Activated CD4-positive, alpha-beta T cell treated with anti-CD3 and anti-CD28 coated beads for 24 hours (primary cell): Measurements from ENCODE around the gene SLC12A9.
"Not testable (repeated sequence)": the region's sequence is repeated elsewhere in the genome, so short reads cannot be mapped to it uniquely, and the experiment has no call there.

Experiments
- DNase-seq, 2 donors: peaks; one replicate each; pipeline ENCODE4 v3.0.0-alpha.2; 2020; ENCODE audit warnings: low read depth in 2 of 2

Gene SLC12A9

DNA sequence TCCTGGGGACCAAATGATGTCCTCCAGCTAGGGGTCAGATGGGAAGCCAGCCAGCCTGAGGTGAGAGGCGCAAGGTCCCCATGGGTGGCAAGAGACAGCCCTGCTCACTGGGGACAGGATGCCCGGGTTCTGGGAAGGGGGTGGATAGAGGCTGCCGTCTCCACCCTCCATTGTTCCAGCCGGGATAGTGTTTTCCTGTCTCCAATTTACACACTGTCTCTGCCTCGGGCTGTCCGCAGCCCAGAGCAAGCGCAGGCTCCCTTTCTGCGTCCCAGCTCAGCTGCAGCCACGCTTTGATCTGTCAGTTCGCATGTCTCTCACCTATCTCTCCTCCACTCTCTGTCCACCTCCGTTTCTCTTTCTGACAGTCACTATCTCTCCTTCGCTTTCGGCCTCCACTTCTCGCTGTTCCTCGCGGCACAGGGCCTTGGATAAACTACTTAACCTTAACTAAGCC, 27.3 kb upstream of the SLC12A9 start:
- no peak for DNase-seq

DNA sequence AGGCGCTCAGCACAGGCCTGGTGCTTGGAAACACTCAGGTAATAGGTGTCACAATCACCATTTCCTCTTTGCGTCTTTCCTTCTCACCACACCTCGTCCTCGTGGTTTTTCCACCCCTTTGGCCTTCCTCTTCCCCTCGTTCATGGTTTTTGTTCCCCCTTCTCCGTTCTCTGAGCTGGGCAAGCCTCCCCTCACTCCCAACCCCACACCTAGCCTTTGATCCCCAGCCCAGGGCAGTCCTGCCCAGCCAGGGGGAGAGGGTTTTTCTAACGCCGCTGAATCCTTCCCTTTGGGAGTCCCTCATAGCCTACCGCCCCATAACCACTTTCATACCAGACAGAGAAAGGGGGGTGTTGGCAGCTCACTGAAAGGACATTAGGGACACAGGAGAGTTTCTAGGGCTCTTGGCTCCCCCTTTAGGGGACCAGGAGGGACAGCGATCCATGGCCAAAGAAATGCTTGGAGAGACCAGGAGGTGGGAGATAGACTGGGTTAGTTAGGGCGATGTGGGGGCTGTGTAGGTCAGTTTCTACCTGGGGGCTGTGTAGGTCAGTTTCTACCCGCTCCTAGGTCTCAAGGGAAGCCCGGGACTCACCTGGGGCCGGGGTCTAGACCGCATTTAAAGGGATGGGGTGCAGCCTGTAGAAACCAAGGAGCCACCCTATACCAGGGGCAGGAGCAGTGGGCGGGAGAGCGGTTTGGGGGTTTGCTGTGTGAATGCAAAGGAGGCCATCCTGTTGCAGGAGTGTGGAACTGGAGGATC, 26.6 kb upstream of the SLC12A9 start:
- DNase-seq = no peak

DNA sequence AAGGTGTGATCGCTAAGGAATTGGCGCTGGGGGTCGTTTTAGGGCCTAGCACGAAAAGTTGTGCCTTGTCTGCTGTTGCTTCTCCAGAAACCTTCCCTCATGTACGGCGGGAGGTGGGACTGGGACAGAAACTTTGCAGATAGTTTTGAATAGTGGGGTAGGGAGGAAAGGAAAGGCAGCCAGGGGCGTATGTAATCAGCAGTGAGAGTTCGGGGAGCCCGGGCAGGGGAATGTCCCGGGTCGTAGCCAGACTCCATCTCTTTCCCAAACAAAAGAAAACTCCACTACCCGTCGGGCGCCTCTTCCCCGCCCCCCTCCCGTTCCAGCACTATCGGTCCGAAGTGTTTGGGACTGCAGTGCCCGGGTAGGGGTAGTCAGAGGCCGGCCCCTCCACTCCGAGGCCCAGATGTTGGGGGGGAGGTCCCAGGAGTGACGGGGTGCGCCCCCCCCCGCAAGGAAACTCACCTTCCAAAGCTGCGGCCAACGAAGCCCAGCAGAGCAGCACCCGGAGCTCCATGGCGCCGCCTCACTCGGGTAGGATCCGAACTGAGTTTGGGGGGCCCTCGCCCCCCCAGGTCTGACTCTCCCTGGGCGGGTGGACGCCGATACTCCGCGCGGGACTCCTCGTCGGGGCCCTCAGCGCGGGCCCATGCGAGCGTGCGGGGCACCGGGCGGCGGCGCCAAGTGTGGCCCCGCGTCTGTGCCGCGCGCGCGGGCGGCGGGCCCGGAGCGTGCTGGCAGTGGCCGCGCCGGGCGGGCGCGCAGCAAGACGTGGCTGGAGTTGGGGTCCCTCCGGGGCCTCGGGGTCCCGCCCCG, 25.8 kb upstream of the SLC12A9 start:
- no peak for DNase-seq

GRCh38 chr7:100827330-100828226, 24.9 kb upstream of the SLC12A9 start, which contains the start of gene EPHB4:
Gene EPHB4 (minus strand): TSS chr7:100827523. CDS start chr7:100827030, 493 bp downstream.
- DNase-seq = no peak

GRCh38 chr7:100829150-100829716, 23.3 kb upstream of the SLC12A9 start:
- DNase-seq = no peak

- DNase-seq = no peak
Observed at GRCh38 chr7:100830396-100830795, 22.1 kb upstream of the SLC12A9 start.

GRCh38 chr7:100832281-100832633, 20.3 kb upstream of the SLC12A9 start:
- no peak for DNase-seq

- DNase-seq = no peak
Observed at GRCh38 chr7:100835903-100836811, 16.4 kb upstream of the SLC12A9 start.

DNA sequence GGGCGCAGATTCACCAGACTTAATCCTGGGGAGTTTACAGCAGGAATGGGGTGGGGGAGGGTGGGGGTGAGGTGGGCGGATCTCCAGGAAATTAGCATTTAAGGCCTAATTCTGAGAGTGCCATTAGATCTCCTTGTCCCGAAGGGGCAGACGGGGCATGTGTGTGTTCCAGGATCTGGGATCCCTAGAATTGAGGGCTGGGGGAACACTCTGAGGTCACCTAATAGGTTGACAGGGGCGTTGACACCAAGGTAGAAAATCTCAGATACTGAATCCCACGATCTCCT, 15.8 kb upstream of the SLC12A9 start:
- no peak for DNase-seq

GRCh38 chr7:100837099-100837836, 15.2 kb upstream of the SLC12A9 start:
- DNase-seq = peak; percentile 68 to 78

DNA sequence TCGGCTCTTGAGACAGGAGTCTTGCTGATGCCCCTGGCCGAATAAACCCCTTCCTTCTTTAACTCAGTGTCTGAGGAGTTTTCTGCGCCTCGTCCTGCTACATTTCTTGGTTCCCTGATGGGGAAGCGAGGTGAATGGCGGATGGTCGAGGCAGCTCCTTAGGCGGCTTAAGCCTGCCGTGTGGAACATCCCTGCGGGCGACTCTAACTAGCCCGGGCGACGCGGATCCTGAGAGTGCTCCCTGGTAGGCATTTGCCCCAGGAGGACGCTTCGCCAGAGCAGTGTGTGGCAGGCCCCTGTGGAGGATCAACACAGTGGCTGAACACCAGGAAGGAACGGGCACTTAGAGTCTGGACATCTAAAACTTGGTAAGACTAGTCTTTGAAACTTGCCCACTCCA, 13.2 kb upstream of the SLC12A9 start:
- DNase-seq = no peak

DNA sequence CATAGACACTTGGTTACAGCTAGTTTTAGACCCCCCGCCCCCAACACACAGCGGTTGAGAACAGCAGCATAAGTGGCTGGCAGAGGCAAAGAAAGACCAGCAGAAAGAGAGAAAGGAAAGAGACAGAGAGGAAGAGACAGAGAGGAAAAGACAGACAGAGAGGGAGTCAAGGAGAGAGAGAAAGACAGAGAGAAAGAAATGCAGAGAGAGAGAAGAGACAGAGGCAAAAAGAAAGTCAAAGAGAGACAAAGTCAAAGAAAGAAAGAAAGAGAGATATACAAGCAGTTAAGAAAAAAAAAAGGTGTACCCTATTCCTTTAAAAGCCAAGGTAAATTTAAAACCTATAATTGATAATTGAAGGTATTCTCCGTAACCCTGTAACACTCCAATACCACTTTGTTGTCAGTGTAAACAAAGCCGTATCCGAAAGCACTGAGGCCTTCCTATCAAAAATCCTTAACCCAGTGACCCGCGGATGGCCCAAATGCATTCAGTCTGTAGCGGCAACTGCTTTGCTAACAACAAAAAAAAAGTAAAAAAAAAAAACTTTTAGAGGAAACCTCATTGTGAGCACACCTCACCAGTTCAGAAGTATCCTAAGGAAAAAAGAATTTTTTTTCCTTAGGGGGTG, 11.9 kb upstream of the SLC12A9 start:
- no peak for DNase-seq

DNA sequence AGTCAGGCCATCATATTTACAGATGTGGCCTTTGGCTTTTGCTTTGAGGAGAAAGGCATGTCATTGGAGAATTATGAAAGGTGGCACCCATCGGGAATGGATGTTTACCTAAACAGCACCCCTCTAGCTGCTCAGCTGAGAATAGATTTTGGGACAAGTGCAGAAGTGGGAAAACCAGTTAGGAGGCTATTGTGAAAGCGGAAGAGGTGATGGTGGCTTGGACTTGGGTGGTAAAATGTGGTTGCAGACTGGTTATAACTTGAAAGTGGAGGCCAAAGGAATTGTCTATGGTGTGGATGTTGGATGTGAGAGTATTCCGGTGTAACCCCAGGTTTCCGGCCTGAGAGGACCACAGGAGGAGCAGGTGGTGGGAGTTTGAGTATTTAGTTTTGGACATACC, 5.2 kb upstream of the SLC12A9 start:
- no peak for DNase-seq

GRCh38 chr7:100854146-100854895, 1.8 kb downstream of the SLC12A9 start:
- no peak for DNase-seq

DNA sequence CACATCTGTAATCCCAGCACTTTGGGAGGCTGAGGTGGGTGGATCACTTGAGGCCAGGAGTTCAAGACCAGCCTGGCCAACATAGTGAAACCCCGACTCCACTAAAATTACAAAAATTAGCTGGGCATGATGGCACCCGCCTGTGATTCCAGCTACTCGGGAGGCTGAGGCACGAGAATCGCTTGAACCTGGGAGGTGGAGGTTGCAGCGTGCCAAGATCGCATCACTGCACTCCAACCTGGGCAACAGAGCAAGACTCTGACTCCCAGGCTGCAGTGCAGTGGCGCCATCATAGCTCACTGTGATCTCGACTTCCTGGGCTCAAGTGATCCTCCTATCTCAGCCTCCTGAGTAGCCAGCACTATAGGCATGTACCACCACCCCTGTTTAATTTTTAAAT, 2.4 kb downstream of the SLC12A9 start:
- DNase-seq = not testable (repeated sequence)

GRCh38 chr7:100855515-100855914, 3.0 kb downstream of the SLC12A9 start:
- no peak for DNase-seq

DNA sequence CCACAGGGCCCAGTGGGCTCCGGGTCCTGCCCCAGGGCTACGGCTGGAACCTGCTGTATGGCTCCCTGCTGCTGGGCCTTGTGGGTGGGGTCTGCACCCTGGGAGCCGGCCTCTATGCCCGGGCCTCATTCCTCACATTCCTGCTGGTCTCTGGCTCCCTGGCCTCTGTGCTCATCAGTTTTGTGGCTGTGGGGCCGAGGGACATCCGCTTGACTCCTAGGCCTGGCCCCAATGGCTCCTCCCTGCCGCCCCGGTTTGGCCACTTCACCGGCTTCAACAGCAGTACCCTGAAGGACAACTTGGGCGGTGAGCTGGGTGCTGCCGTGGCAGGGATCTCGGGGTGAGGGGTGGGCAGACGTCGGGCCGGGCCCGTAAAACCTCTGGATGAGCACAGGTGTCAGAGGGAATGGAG, 4.4 kb downstream of the SLC12A9 start:
- DNase-seq = no peak

DNA sequence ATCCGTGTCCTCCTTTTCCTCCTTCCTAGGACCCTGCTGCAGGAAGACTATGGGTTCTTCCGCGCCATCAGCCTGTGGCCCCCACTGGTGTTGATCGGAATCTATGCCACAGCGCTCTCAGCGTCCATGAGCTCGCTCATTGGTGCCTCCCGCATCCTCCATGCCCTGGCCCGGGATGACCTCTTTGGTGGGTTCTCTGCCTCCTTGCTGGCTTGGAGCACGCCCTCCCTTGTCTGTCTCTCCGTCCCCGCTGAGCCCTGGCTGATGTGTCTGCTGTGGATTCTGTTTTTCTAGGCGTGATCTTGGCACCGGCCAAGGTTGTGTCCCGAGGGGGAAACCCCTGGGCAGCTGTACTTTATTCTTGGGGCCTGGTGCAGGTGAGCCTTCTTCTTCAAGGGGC, 7.3 kb downstream of the SLC12A9 start:
- DNase-seq = no peak
